ENCODE data around the gene CSH2. TPM values are rescaled to one million over a fixed set of nuclear protein-coding genes. Genes with fewer than 3 reads are reported as not detected.
A peak's percentile ranks its signal among the peaks of the same experiment; 100 is the strongest.
"Not testable (repeated sequence)": the region's sequence is repeated elsewhere in the genome, so short reads cannot be mapped to it uniquely, and the experiment has no call there.

CSH2 gene
- total and polyA plus RNA-seq, 7 donors: not detected

DNA sequence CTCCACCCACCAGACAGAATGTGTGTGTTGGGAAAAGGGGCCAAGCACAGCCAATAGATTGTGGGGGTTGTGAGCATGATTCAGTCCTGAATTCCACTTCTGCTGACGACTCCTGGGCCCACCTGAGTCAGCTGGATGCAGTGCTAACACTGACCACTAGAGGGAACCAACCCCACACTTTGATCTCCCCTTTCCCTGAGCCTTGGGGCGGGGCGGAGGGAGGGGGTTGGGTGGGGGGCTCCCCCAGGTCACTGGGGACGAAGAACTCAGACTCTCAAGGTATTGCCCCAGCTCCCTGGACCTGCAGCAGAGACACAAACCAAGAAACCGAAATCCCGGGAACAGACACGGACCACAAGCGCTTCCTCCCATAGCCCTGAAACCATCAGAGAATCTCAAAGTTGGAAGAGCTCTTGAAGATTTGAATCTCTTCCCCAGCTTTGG lies 38.2 kb upstream of the CSH2 start:
- no peaks in the 10 kb centered on the region for H3K9me3 ChIP-seq
- TF ChIP-seq, protein P1, sequence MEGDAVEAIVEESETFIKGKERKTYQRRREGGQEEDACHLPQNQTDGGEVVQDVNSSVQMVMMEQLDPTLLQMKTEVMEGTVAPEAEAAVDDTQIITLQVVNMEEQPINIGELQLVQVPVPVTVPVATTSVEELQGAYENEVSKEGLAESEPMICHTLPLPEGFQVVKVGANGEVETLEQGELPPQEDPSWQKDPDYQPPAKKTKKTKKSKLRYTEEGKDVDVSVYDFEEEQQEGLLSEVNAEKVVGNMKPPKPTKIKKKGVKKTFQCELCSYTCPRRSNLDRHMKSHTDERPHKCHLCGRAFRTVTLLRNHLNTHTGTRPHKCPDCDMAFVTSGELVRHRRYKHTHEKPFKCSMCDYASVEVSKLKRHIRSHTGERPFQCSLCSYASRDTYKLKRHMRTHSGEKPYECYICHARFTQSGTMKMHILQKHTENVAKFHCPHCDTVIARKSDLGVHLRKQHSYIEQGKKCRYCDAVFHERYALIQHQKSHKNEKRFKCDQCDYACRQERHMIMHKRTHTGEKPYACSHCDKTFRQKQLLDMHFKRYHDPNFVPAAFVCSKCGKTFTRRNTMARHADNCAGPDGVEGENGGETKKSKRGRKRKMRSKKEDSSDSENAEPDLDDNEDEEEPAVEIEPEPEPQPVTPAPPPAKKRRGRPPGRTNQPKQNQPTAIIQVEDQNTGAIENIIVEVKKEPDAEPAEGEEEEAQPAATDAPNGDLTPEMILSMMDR (IDR thresholded peaks at IDR 0.05): peak; percentile 84
- 36 to 56% (median 42%) methylated on average over 6 to 8 of the region's 8 CpGs for WGBS, 3 donors
- no peaks in the 10 kb centered on the region for H3K4me1 ChIP-seq
- peak; percentile 81 to 89 (median 82) for ATAC-seq
- H3K27me3 ChIP-seq (ENCODE audit: insufficient read depth in 3 of 3, low read length in 2 of 3): no peaks in the 10 kb centered on the region
- no peak for DNase-seq
- no peaks in the 10 kb centered on the region for H3K36me3 ChIP-seq (ENCODE audit: insufficient read depth in 1 of 2, low read depth in 1 of 2)
- H3K27ac ChIP-seq: no peak overlapping the region
- intact Hi-C loops (cut with DNase I): loop anchor here (5.0 to 10.0 kb wide), 3 partner anchors 116 to 223 kb away; partner anchors contain the start of gene ERN1 (in 2 of the 2)
- H3K4me3 ChIP-seq: no peak overlapping the region

GRCh38 chr17:63911041-63911635 lies 37.7 kb upstream of the CSH2 start, which contains the start of gene CSHL1:
Gene CSHL1 (minus strand): TSS chr17:63911258. CDS start chr17:63911196, 62 bp downstream.
- no peak within 1 kb of the TSS for H3K4me3 ChIP-seq
- no peak for ATAC-seq
- TF ChIP-seq, protein P1 (IDR thresholded peaks at IDR 0.05): no peak
- H3K4me1 ChIP-seq: no peaks in the 10 kb centered on the region
- DNase-seq: no peak
- H3K9me3 ChIP-seq: no peaks in the 10 kb centered on the region
- H3K27me3 ChIP-seq (ENCODE audit: insufficient read depth in 3 of 3, low read length in 2 of 3): no peaks in the 10 kb centered on the region
- H3K36me3 ChIP-seq (ENCODE audit: insufficient read depth in 1 of 2, low read depth in 1 of 2): no peaks in the 10 kb centered on the region
- WGBS, 3 donors: 67 to 78% (median 70%) methylated on average over 15 of the region's 15 CpGs
- H3K27ac ChIP-seq: no peak within 1 kb of the TSS
- intact Hi-C loops (cut with DNase I): loop anchor here (5.0 to 10.0 kb wide), 3 partner anchors 116 to 224 kb away; partner anchors contain the start of gene ERN1 (in 2 of the 2)

- no peak overlapping the region for H3K4me3 ChIP-seq
- TF ChIP-seq, protein P1 (IDR thresholded peaks at IDR 0.05): no peak
- ATAC-seq (no peak), DNase-seq (no peak)
- 81 to 87% (median 83%) methylated on average over 14 of the region's 14 CpGs for WGBS, 3 donors
- no peaks in the 10 kb centered on the region for H3K27me3 ChIP-seq (ENCODE audit: insufficient read depth in 3 of 3, low read length in 2 of 3)
- no peaks in the 10 kb centered on the region for H3K9me3 ChIP-seq
- no peaks in the 10 kb centered on the region for H3K4me1 ChIP-seq
- no peaks in the 10 kb centered on the region for H3K36me3 ChIP-seq (ENCODE audit: insufficient read depth in 1 of 2, low read depth in 1 of 2)
- intact Hi-C loops (cut with DNase I): loop anchor here (5.0 to 10.0 kb wide), 3 partner anchors 117 to 225 kb away; partner anchors contain the start of gene ERN1 (in 2 of the 2)
- no peak overlapping the region for H3K27ac ChIP-seq
Observed at GRCh38 chr17:63910096-63910495, 36.6 kb upstream of the CSH2 start.

DNA sequence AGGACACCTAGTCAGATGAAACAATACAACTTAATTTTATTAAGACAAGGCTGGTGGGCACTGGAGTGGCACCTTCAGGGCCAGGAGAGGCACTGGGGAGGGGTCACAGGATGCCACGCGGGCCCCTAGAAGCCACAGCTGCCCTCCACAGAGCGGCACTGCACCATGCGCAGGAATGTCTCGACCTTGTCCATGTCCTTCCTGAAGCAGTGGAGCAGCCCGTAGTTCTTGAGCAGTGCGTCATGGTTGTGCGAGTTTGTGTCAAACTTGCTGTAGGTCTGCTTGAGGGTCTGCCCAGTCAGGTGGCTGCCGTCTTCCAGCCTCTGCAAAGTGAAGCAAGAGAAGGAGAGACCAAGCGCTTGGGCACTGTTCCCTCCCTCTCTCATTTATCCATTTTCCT lies 36.1 kb upstream of the CSH2 start:
- H3K36me3 ChIP-seq (ENCODE audit: insufficient read depth in 1 of 2, low read depth in 1 of 2); H3K27ac ChIP-seq; ATAC-seq; H3K9me3 ChIP-seq; H3K4me3 ChIP-seq; H3K4me1 ChIP-seq; DNase-seq; H3K27me3 ChIP-seq (ENCODE audit: insufficient read depth in 3 of 3, low read length in 2 of 3); intact Hi-C loops (cut with DNase I): not testable (repeated sequence)
- WGBS, 3 donors: 91 to 95% (median 93%) methylated on average over 9 to 10 of the region's 10 CpGs

DNA sequence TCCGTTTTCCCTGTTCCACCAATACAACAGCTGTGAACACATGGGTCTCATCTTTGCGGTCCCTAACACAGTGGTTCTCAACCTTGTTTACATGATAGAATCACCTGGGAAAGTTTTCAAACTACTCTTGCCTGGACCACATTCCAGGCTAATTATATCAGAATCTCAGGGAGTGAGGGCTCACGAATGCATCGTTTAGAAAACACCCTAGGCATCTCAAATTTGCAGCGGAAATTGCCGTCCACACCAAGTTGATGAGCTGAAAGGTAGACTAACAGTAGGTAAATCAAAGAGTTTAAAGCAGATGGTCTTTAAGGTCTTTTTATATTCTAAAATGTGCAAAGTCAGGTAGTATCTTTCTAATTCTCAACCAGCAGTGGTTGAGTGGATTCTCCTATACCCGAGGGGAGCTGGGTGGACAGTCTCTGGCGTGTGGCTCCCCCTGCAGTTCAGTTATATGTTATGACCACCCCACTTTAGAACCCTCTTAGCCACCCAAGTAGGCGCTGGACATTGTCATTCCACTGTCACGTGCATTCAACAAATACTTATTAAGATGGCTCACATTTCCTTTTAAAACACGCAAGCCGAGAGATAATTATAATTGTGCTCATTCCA lies 33.8 kb upstream of the CSH2 start:
- H3K4me1 ChIP-seq; H3K4me3 ChIP-seq; H3K27ac ChIP-seq; DNase-seq; H3K36me3 ChIP-seq (ENCODE audit: insufficient read depth in 1 of 2, low read depth in 1 of 2); intact Hi-C loops (cut with DNase I); H3K27me3 ChIP-seq (ENCODE audit: insufficient read depth in 3 of 3, low read length in 2 of 3); H3K9me3 ChIP-seq: not testable (repeated sequence)
- TF ChIP-seq, protein P1 (IDR thresholded peaks at IDR 0.05): peak; percentile 16
- WGBS, 3 donors: 56 to 58% (median 57%) methylated on average over 10 to 11 of the region's 12 CpGs
- ATAC-seq: peak in 3 of 4 donors; percentile 51 to 66 (median 56)

- ATAC-seq; H3K36me3 ChIP-seq (ENCODE audit: insufficient read depth in 1 of 2, low read depth in 1 of 2): not testable (repeated sequence)
Observed at GRCh38 chr17:63904796-63905195, 31.3 kb upstream of the CSH2 start.

More at GRCh38 chr17:63904796-63905195, 31.3 kb upstream of the CSH2 start:
- H3K9me3 ChIP-seq; H3K4me3 ChIP-seq; H3K27ac ChIP-seq; H3K4me1 ChIP-seq; H3K27me3 ChIP-seq (ENCODE audit: insufficient read depth in 3 of 3, low read length in 2 of 3); DNase-seq: not testable (repeated sequence)
- intact Hi-C loops (cut with DNase I): loop anchor here in 1 of 2 donors (5.0 kb wide), 1 partner anchor 233 kb away; no protein-coding TSS in a partner anchor
- 91 to 95% (median 94%) methylated on average over 8 of the region's 8 CpGs for WGBS, 3 donors
